Thyroid gland (tissue), 4 donors: ENCODE measurements around the gene PTCRA.

Experiments
- CTCF ChIP-seq, 6 experiments: fragments of 200-600 bp in 3 of 6; fragments of 450-650 bp in 3 of 6; sonication (generic) in 3 of 6; IDR thresholded peaks; one replicate each; pipeline ENCODE4 v1.5.1; 2016 to 2019; ENCODE audit warnings: antibody characterized with exemption in 6 of 6, mild to moderate bottlenecking in 2 of 6, inconsistent platforms in 1 of 6, moderate library complexity in 1 of 6
- POLR2A ChIP-seq, 2 donors: fragments of 450-650 bp; IDR thresholded peaks; one replicate each; pipeline ENCODE4 v1.6.1; 2017; ENCODE audit warnings: antibody characterized with exemption in 2 of 2, mild to moderate bottlenecking in 2 of 2, moderate library complexity in 1 of 2

DNA sequence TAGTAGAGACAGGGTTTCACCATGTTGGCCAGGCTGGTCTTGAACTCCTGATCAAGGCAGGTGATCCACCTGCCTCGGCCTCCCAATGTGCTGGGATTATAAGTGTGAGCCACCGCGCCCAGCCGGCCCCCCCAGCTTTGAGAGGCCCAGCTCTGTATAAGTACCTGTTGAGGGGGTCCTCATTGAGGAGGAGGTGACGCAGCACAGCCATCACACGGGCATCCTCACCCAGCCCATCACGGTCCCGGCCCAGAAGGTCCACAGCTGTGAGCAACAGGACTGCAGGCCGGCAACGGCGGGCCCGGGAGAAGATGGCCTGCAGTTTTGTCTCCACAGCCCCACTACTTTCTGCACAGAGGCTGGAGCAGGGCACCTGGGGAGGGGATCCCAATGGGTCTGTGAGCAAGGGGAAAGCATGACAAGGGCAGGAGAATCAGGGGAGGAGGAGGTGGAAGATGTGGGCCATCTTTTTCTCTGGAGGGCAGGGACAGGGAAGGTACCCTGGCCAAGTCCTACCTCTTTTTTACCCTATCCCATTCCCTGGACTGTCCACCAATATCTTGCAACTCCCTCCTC, 52.4 kb downstream of the PTCRA start:
- no peak for TF ChIP-seq CTCF (IDR thresholded peaks at IDR 0.05)
- TF ChIP-seq POLR2A (IDR thresholded peaks at IDR 0.05) = no peak
